Ureter (tissue), 1 donor: Measurements from ENCODE around the gene PSG5. TPM values are rescaled to one million over a fixed set of nuclear protein-coding genes. Genes with fewer than 3 reads are reported as not detected.
"Not testable (repeated sequence)": the region's sequence is repeated elsewhere in the genome, so short reads cannot be mapped to it uniquely, and the experiment has no call there.

Source experiments
- DNase-seq: peaks from one replicate; pipeline ENCODE4 v3.0.0-alpha.2; 2020; ENCODE audit warnings: low spot score
- total RNA-seq: library from RNA; stranded (reverse); gene quantifications from one replicate; pipeline ENCODE4 v1.2.4, GENCODE V29; 2023
- donor health status: DM: yes; HTN: yes; CAD: no.

The PSG5 gene
- total RNA-seq, 1 donor from 2014 or later = not detected

- DNase-seq = not testable (repeated sequence)
Observed at GRCh38 chr19:43188092-43188491, 1.8 kb upstream of the PSG5 start.

- DNase-seq = not testable (repeated sequence)
Observed at GRCh38 chr19:43181869-43182771, 4.2 kb downstream of the PSG5 start.

- DNase-seq = not testable (repeated sequence)
Observed at GRCh38 chr19:43179569-43180147, 6.7 kb downstream of the PSG5 start.

GRCh38 chr19:43178577-43178976 is 7.8 kb downstream of the PSG5 start:
- DNase-seq = not testable (repeated sequence)

- not testable (repeated sequence) for DNase-seq
Observed at GRCh38 chr19:43165906-43166305, 20.4 kb downstream of the PSG5 start.

GRCh38 chr19:43163135-43163534 is 23.2 kb downstream of the PSG5 start:
- DNase-seq = not testable (repeated sequence)

- DNase-seq = not testable (repeated sequence)
Observed at GRCh38 chr19:43162261-43162660, 24.1 kb downstream of the PSG5 start.

- no peak for DNase-seq
Observed at GRCh38 chr19:43152214-43152613, 34.1 kb downstream of the PSG5 start.

- peak; percentile 54 for DNase-seq
Observed at GRCh38 chr19:43149788-43150187, 36.5 kb downstream of the PSG5 start.

GRCh38 chr19:43148233-43148632 is 38.1 kb downstream of the PSG5 start:
- DNase-seq = peak; percentile 79

- not testable (repeated sequence) for DNase-seq
Observed at GRCh38 chr19:43141763-43142162, 44.6 kb downstream of the PSG5 start.

GRCh38 chr19:43132696-43133095 is 53.6 kb downstream of the PSG5 start:
- DNase-seq = no peak

GRCh38 chr19:43131281-43131842 is 55.0 kb downstream of the PSG5 start:
- peak; percentile 65 for DNase-seq

GRCh38 chr19:43129197-43129596 is 57.1 kb downstream of the PSG5 start:
- not testable (repeated sequence) for DNase-seq

GRCh38 chr19:43127336-43127735 is 59.0 kb downstream of the PSG5 start:
- not testable (repeated sequence) for DNase-seq

GRCh38 chr19:43126720-43127119 is 59.6 kb downstream of the PSG5 start:
- DNase-seq = no peak

- no peak for DNase-seq
Observed at GRCh38 chr19:43124360-43124759, 62.0 kb downstream of the PSG5 start.

- DNase-seq = not testable (repeated sequence)
Observed at GRCh38 chr19:43120433-43121026, 65.8 kb downstream of the PSG5 start.

- DNase-seq = not testable (repeated sequence)
Observed at GRCh38 chr19:43119526-43119925, 66.8 kb downstream of the PSG5 start.
